CD14-positive monocyte (primary cell): ENCODE results near the gene SIRPA. TPM values are rescaled to one million over a fixed set of nuclear protein-coding genes. Genes with fewer than 3 reads are reported as not detected.

ENCODE experiments used
- DNase-seq, 3 donors: peaks; one replicate each; pipeline ENCODE4 v3.0.0-alpha.2; 2011 to 2022
- H2AFZ ChIP-seq: 2 replicates; pipeline ENCODE4 v1.6.0; 2012; ENCODE audit warnings: mild to moderate bottlenecking, low read depth, low read length, inconsistent platforms; ENCODE audit not compliant: insufficient read depth, poor library complexity, severe bottlenecking
- H3K27ac ChIP-seq, 2 donors: 1 replicate in 1 of 2; 2 replicates in 1 of 2; pipeline ENCODE4 v1.5.1; 2012 to 2013; ENCODE audit warnings: low read length in 2 of 2, control low read depth in 1 of 2, inconsistent platforms in 1 of 2, low read depth in 1 of 2, mild to moderate bottlenecking in 1 of 2
- H3K27me3 ChIP-seq, 2 donors: one replicate each; pipeline versions ENCODE4 v1.6.0 to v1.6.1; 2011 to 2013; ENCODE audit warnings: low read length in 2 of 2; ENCODE audit not compliant: control insufficient read depth in 2 of 2, insufficient read depth in 2 of 2
- H3K36me3 ChIP-seq, 2 donors: replicated peaks in 1 of 2; 1 replicate in 1 of 2; 2 replicates in 1 of 2; pipeline versions ENCODE4 v1.5.1 to v1.6.1; 2012 to 2013; ENCODE audit warnings: low read length in 2 of 2, control low read depth in 1 of 2, inconsistent platforms in 1 of 2, mild to moderate bottlenecking in 1 of 2; ENCODE audit not compliant: insufficient read depth in 2 of 2, control insufficient read depth in 1 of 2
- H3K4me1 ChIP-seq, 2 donors: 1 replicate in 1 of 2; 2 replicates in 1 of 2; pipeline versions ENCODE4 v1.5.1 to v1.6.1; 2012 to 2013; ENCODE audit warnings: low read length in 2 of 2, control low read depth in 1 of 2, inconsistent platforms in 1 of 2, mild to moderate bottlenecking in 1 of 2, moderate library complexity in 1 of 2; ENCODE audit not compliant: insufficient read depth in 2 of 2, control insufficient read depth in 1 of 2
- H3K4me2 ChIP-seq: replicated peaks from 2 replicates; pipeline ENCODE3; 2012; ENCODE audit warnings: low read length, moderate library complexity, mild to moderate bottlenecking; ENCODE audit not compliant: poor library complexity, severe bottlenecking; ENCODE audit errors: extremely low read depth
- H3K4me3 ChIP-seq, 3 experiments: fragments of 200-600 bp in 1 of 3; sonication (generic) in 1 of 3; replicated peaks in 1 of 3; 1 replicate in 2 of 3; 2 replicates in 1 of 3; pipeline ENCODE4 v1.5.1; 2011 to 2013; ENCODE audit warnings: low read length in 3 of 3, mild to moderate bottlenecking in 3 of 3, control low read depth in 2 of 3, low read depth in 2 of 3, inconsistent platforms in 1 of 3, moderate library complexity in 1 of 3
- H3K79me2 ChIP-seq: 2 replicates; pipeline ENCODE4 v1.6.0; 2012; ENCODE audit warnings: mild to moderate bottlenecking, control low read depth, inconsistent platforms, low read length, moderate library complexity; ENCODE audit not compliant: insufficient read depth
- H3K9ac ChIP-seq: 2 replicates; pipeline ENCODE4 v1.6.0; 2017; ENCODE audit warnings: low read length, mild to moderate bottlenecking; ENCODE audit not compliant: insufficient read depth, poor library complexity, severe bottlenecking
- H3K9me3 ChIP-seq, 2 donors: replicated peaks in 1 of 2; 1 replicate in 1 of 2; 2 replicates in 1 of 2; pipeline versions ENCODE4 v1.5.1 to v1.6.1; 2012 to 2013; ENCODE audit warnings: low read length in 2 of 2, control low read depth in 1 of 2; ENCODE audit not compliant: control insufficient read depth in 1 of 2, insufficient read depth in 1 of 2
- H4K20me1 ChIP-seq: 2 replicates; pipeline ENCODE4 v1.6.0; 2012; ENCODE audit warnings: mild to moderate bottlenecking, low read length, control low read depth, moderate library complexity; ENCODE audit not compliant: insufficient read depth
- H3K27ac Mint-ChIP-seq, 7 donors: one replicate each; pipeline ENCODE4 v1.8.0; 2020; ENCODE audit warnings: mild to moderate bottlenecking in 7 of 7, mixed read lengths in 7 of 7, moderate library complexity in 6 of 7, inconsistent platforms in 2 of 7
- H3K27me3 Mint-ChIP-seq, 3 donors: one replicate each; pipeline ENCODE4 v1.8.0; 2021 to 2022; ENCODE audit warnings: low read depth in 3 of 3, mild to moderate bottlenecking in 3 of 3, mixed read lengths in 3 of 3, moderate library complexity in 3 of 3, inconsistent platforms in 1 of 3
- H3K36me3 Mint-ChIP-seq, 2 donors: one replicate each; pipeline ENCODE4 v1.8.0; 2020; ENCODE audit warnings: mixed read lengths in 2 of 2, inconsistent platforms in 1 of 2, mild to moderate bottlenecking in 1 of 2
- H3K4me1 Mint-ChIP-seq: one replicate; pipeline ENCODE4 v1.8.0; 2020; ENCODE audit warnings: mild to moderate bottlenecking, mixed read lengths
- H3K4me3 Mint-ChIP-seq, 2 donors: one replicate each; pipeline ENCODE4 v1.8.0; 2020; ENCODE audit warnings: mild to moderate bottlenecking in 2 of 2, mixed read lengths in 2 of 2, moderate library complexity in 1 of 2
- H3K9me3 Mint-ChIP-seq, 7 donors: one replicate each; pipeline ENCODE4 v1.8.0; 2020 to 2022; ENCODE audit warnings: mixed read lengths in 7 of 7, mild to moderate bottlenecking in 6 of 7, moderate library complexity in 6 of 7, inconsistent platforms in 2 of 7
- CTCF ChIP-seq: fragments of 200-600 bp; IDR thresholded peaks from one replicate; pipeline ENCODE4 v1.8.0; 2022; ENCODE audit warnings: antibody characterized with exemption, mild to moderate bottlenecking
- WGBS: methylation state at CpG from one replicate; pipeline ENCODE4 v1.1.5; 2013; ENCODE audit warnings: missing lambda C conversion rate; ENCODE audit not compliant: insufficient coverage; 5-methylcytosine and 5-hydroxymethylcytosine counted together
- intact Hi-C, 2 donors: fragments of 100-400 bp; cut with micrococcal nuclease; formaldehyde crosslinking; loops; one replicate each; pipeline versions ENCODE4 v1.15.0 to v1.15.1; 2023
- polyA plus RNA-seq, 3 donors: library from polyadenylated mRNA; depleted of rRNA in 1 of 3; unstranded in 2 of 3; stranded (reverse) in 1 of 3; fragments of 300-500 nt in 2 of 3; fragments of >200 nt in 1 of 3; fragmentation: Illumina TruSeq in 2 of 3; gene quantifications; 1 replicate in 2 of 3; 2 replicates in 1 of 3; pipeline ENCODE4 v1.2.3, GENCODE V29; 2012 to 2021

SIRPA gene
- polyA plus RNA-seq, 3 donors: 28.4 to 126 (median 58.3) TPM

GRCh38 chr20:1887321-1887720 lies 7.9 kb upstream of the SIRPA start:
- no peak for TF ChIP-seq CTCF
- no peak overlapping the region for H3K4me3 ChIP-seq
- 13% methylated on average over 5 of the region's 5 CpGs for WGBS
- no peak overlapping the region for H3K27ac ChIP-seq
- Mint-ChIP-seq H3K4me3 (no peak overlapping the region), H3K27ac (peak overlapping the region in 2 of 7 donors; percentile 19 to 80), H3K9me3 (peaks cover 0 to 6% (median 3%) of the 10 kb centered on the region in 7 donors), H3K4me1 (peaks cover 75% of the 10 kb centered on the region), H3K27me3 (peaks cover 13 to 28% (median 19%) of the 10 kb centered on the region in 3 donors), H3K36me3 (peaks cover 27 to 33% of the 10 kb centered on the region in 2 donors)
- H3K9ac ChIP-seq: no peak overlapping the region
- intact Hi-C loops: loop anchor here in 1 of 2 donors (5.0 kb wide), 1 partner anchor 35 kb away; no protein-coding TSS in a partner anchor
- H3K27me3 ChIP-seq: no peaks in the 10 kb centered on the region
- DNase-seq: no peak
- peaks cover 0 to 12% of the 10 kb centered on the region in 2 donors for H3K36me3 ChIP-seq
- peaks cover 19% of the 10 kb centered on the region for H4K20me1 ChIP-seq
- no peaks in the 10 kb centered on the region for H3K9me3 ChIP-seq
- H3K4me2 ChIP-seq: no peak overlapping the region
- H3K79me2 ChIP-seq: peaks cover 18% of the 10 kb centered on the region
- H3K4me1 ChIP-seq: peaks cover 53 to 65% of the 10 kb centered on the region in 2 donors
- H2AFZ ChIP-seq: no peak overlapping the region

- no peaks in the 10 kb centered on the region for H3K27me3 ChIP-seq
- H3K9me3 Mint-ChIP-seq: peaks cover 0 to 4% (median 3%) of the 10 kb centered on the region in 7 donors
- peaks cover 22% of the 10 kb centered on the region for H3K79me2 ChIP-seq
- H3K36me3 ChIP-seq: peaks cover 0 to 12% of the 10 kb centered on the region in 2 donors
- peaks cover 56 to 65% of the 10 kb centered on the region in 2 donors for H3K4me1 ChIP-seq
- peak overlapping the region in 3 of 7 donors; percentile 19 to 80 (median 32) for H3K27ac Mint-ChIP-seq
- no peak overlapping the region for H3K27ac ChIP-seq
- DNase-seq: no peak
- WGBS: 93% methylated on average over 2 of the region's 2 CpGs
- H2AFZ ChIP-seq: no peak overlapping the region
- peaks cover 13 to 28% (median 19%) of the 10 kb centered on the region in 3 donors for H3K27me3 Mint-ChIP-seq
- H3K9ac ChIP-seq: no peak overlapping the region
- H3K4me2 ChIP-seq: no peak overlapping the region
- no peaks in the 10 kb centered on the region for H3K9me3 ChIP-seq
- peaks cover 78% of the 10 kb centered on the region for H3K4me1 Mint-ChIP-seq
- TF ChIP-seq CTCF: no peak
- intact Hi-C loops: loop anchor here in 1 of 2 donors (2.0 to 5.0 kb wide), 2 partner anchors 15 to 35 kb away; no protein-coding TSS in a partner anchor
- H4K20me1 ChIP-seq: peaks cover 17% of the 10 kb centered on the region
- H3K4me3 ChIP-seq: no peak overlapping the region
- peaks cover 31 to 35% of the 10 kb centered on the region in 2 donors for H3K36me3 Mint-ChIP-seq
- peak overlapping the region in 1 of 2 donors; percentile 8 for H3K4me3 Mint-ChIP-seq
These were observed 7.5 kb upstream of the SIRPA start for GRCh38 chr20:1887756-1888155.
